Dendritic cell treated with granulocyte-macrophage colony-stimulating factor and Interleukin-4, amounts not matched to agents 40 ng/mL and 50 ng/mL, for 4 days (primary cell): Measurements from ENCODE around the gene DCTD.

Experiments used
- H3K27ac Mint-ChIP-seq: one replicate; pipeline ENCODE4 v1.8.0; 2022; ENCODE audit warnings: mild to moderate bottlenecking, mixed read lengths
- H3K27me3 Mint-ChIP-seq: one replicate; pipeline ENCODE4 v1.8.0; 2022; ENCODE audit warnings: mild to moderate bottlenecking, mixed read lengths
- H3K36me3 Mint-ChIP-seq: one replicate; pipeline ENCODE4 v1.8.0; 2022; ENCODE audit warnings: low read depth, mixed read lengths
- H3K4me1 Mint-ChIP-seq: one replicate; pipeline ENCODE4 v1.8.0; 2022; ENCODE audit warnings: low read depth, mixed read lengths
- H3K4me3 Mint-ChIP-seq: one replicate; pipeline ENCODE4 v1.8.0; 2022; ENCODE audit warnings: mild to moderate bottlenecking, moderate library complexity, mixed read lengths
- H3K9me3 Mint-ChIP-seq: one replicate; pipeline ENCODE4 v1.8.0; 2022; ENCODE audit warnings: mixed read lengths
- intact Hi-C: fragments of 100-400 bp; cut with micrococcal nuclease; formaldehyde crosslinking; loops from one replicate; pipeline ENCODE4 v1.15.0; 2022

Gene DCTD

DNA sequence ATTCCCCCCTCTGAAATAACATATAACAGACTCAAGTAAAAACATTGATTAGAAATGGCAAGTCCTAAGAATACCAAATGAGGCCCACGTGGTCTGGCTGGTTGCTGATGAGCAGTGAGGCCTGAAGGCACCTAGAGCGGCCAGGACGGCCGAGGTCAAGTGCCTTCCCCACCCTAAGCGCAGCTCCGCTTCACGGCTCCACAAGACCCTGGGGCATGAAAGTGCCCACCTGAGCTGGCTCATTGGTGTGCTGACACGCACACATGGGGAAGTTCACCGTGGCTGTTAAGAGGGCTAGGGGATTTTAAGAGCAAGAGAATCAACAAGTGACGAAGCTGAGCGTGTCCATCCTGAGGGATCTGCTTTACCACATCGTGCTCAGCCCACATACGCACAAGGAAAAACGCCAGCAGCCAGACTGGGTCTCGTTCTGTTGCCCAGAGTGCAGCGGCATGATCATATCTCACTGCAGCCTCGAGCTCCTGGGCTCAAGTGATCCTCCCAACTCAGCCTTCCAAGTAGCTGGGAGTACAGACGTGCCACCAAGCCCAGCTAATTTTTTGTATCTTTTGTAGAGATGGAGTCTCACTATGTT, 22.4 kb downstream of the DCTD start:
- no peaks in the 10 kb centered on the region for H3K27me3 Mint-ChIP-seq
- peaks cover 96% of the 10 kb centered on the region for H3K36me3 Mint-ChIP-seq

DNA sequence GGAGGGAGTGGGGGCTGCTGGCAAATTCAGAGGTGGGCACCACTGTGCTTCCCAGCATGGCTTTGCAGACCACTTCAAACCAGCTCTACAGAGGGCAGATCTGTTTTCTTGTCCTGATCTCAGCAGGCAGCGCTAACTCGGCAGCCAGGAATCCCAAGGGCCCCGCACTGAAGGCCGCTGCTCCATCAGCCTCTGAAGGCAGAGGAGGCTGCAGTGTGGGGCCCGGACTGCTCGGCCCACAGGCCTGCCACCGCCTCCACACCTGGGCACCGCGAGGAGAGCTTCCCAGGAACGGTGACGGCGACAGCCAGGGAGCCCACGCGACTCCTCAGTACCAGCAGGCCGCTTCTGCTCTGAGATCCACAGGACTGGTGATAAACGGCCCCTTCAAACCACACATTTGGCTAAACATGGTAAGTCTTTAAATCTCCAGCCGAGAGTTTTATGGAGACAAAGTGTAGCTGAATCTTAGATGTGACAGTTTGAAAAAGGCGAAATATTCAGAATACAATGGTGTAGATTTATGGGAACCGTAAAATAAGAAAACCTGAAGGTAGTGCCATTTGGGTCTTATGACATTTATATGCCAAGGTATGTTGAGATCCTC, 23.6 kb downstream of the DCTD start:
- no peaks in the 10 kb centered on the region for H3K9me3 Mint-ChIP-seq
- H3K27ac Mint-ChIP-seq: no peak overlapping the region
- H3K4me3 Mint-ChIP-seq: no peak overlapping the region
- no peaks in the 10 kb centered on the region for H3K4me1 Mint-ChIP-seq
- H3K36me3 Mint-ChIP-seq: peaks cover 96% of the 10 kb centered on the region
- intact Hi-C loops: no loop called here
- no peaks in the 10 kb centered on the region for H3K27me3 Mint-ChIP-seq

More for the DNA sequence above, 22.4 kb downstream of the DCTD start:
- no peaks in the 10 kb centered on the region for H3K4me1 Mint-ChIP-seq
- H3K4me3 Mint-ChIP-seq: no peak overlapping the region
- intact Hi-C loops: no loop called here
- no peaks in the 10 kb centered on the region for H3K9me3 Mint-ChIP-seq
- H3K27ac Mint-ChIP-seq: no peak overlapping the region

- Mint-ChIP-seq H3K27me3 (no peaks in the 10 kb centered on the region), H3K36me3 (peaks cover 96% of the 10 kb centered on the region), H3K4me3 (no peak overlapping the region), H3K27ac (no peak overlapping the region), H3K9me3 (no peaks in the 10 kb centered on the region), H3K4me1 (no peaks in the 10 kb centered on the region)
- intact Hi-C loops: no loop called here
Observed at GRCh38 chr4:182893047-182893446, 24.1 kb downstream of the DCTD start.

DNA sequence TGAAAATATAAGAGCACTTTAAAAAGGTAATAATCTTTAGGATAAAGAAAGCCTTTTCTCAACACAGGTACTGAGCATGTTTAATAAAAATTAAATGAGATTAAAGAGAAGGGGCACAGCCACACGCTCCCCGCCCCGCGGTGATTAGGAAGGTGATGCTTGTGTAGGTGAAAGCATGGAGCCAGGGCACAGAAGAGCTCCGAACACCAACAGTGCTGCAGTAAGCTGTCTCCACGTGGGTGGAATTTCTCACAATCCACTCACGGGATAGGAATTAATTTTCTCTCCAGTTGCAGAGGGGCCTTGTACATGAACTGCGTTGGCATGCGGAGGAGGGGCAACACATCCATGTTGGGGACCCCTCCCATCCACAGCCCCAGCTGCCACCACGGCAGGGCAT, 27.0 kb downstream of the DCTD start:
- H3K9me3 Mint-ChIP-seq: peaks cover 16% of the 10 kb centered on the region
- no peaks in the 10 kb centered on the region for H3K27me3 Mint-ChIP-seq
- H3K4me3 Mint-ChIP-seq: no peak overlapping the region
- H3K4me1 Mint-ChIP-seq: no peaks in the 10 kb centered on the region
- H3K36me3 Mint-ChIP-seq: peaks cover 100% of the 10 kb centered on the region
- intact Hi-C loops: no loop called here
- no peak overlapping the region for H3K27ac Mint-ChIP-seq

- Mint-ChIP-seq H3K36me3 (peaks cover 94% of the 10 kb centered on the region), H3K4me1 (no peaks in the 10 kb centered on the region), H3K27me3 (no peaks in the 10 kb centered on the region), H3K27ac (no peak overlapping the region), H3K4me3 (no peak overlapping the region), H3K9me3 (peaks cover 16% of the 10 kb centered on the region)
- intact Hi-C loops: no loop called here
Observed at GRCh38 chr4:182888891-182889290, 28.3 kb downstream of the DCTD start.

DNA sequence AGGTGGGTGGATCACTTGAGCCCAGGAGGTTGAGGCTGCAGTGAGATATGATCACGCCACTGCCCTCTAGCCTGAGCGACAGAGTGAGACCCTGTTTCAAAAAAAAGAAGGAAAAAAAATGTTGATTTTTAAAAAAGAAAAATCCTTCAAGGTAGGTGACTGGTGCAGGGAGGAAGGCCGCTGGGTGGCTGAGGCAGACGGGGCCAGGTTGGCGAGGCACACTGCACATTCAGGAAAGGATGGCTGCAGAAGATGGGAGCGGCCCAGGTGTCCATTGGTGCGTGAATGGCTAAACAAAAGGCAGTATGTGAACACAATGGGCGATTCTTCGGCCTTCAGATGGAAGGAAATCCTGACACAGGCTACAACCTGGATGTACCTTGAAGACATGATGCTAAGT, 30.4 kb downstream of the DCTD start:
- Mint-ChIP-seq H3K27ac (no peak overlapping the region), H3K9me3 (peaks cover 16% of the 10 kb centered on the region), H3K27me3 (no peaks in the 10 kb centered on the region), H3K4me3 (no peak overlapping the region), H3K4me1 (no peaks in the 10 kb centered on the region), H3K36me3 (peaks cover 87% of the 10 kb centered on the region)
- intact Hi-C loops: no loop called here

GRCh38 chr4:182886205-182886604, 31.0 kb downstream of the DCTD start:
- intact Hi-C loops: no loop called here
- Mint-ChIP-seq H3K27me3 (no peaks in the 10 kb centered on the region), H3K9me3 (peaks cover 16% of the 10 kb centered on the region), H3K4me3 (no peak overlapping the region), H3K36me3 (peaks cover 86% of the 10 kb centered on the region), H3K4me1 (no peaks in the 10 kb centered on the region), H3K27ac (no peak overlapping the region)

GRCh38 chr4:182885738-182886077, 31.5 kb downstream of the DCTD start:
- intact Hi-C loops: no loop called here
- H3K4me1 Mint-ChIP-seq: no peaks in the 10 kb centered on the region

GRCh38 chr4:182885022-182885737, 32.0 kb downstream of the DCTD start:
- peaks cover 81% of the 10 kb centered on the region for H3K36me3 Mint-ChIP-seq
- peaks cover 16% of the 10 kb centered on the region for H3K9me3 Mint-ChIP-seq
- H3K4me1 Mint-ChIP-seq: no peaks in the 10 kb centered on the region
- H3K27ac Mint-ChIP-seq: no peak overlapping the region
- no peak overlapping the region for H3K4me3 Mint-ChIP-seq
- H3K27me3 Mint-ChIP-seq: no peaks in the 10 kb centered on the region
- intact Hi-C loops: no loop called here

More at GRCh38 chr4:182885738-182886077, 31.5 kb downstream of the DCTD start:
- Mint-ChIP-seq H3K36me3 (peaks cover 86% of the 10 kb centered on the region), H3K9me3 (peaks cover 16% of the 10 kb centered on the region), H3K4me3 (no peak overlapping the region), H3K27ac (no peak overlapping the region), H3K27me3 (no peaks in the 10 kb centered on the region)

- Mint-ChIP-seq H3K4me1 (no peaks in the 10 kb centered on the region), H3K27me3 (no peaks in the 10 kb centered on the region), H3K4me3 (no peak overlapping the region), H3K27ac (no peak overlapping the region), H3K9me3 (peaks cover 16% of the 10 kb centered on the region), H3K36me3 (peaks cover 69% of the 10 kb centered on the region)
- intact Hi-C loops: no loop called here
Observed at GRCh38 chr4:182884040-182884439, 33.1 kb downstream of the DCTD start.

GRCh38 chr4:182883351-182883750, 33.8 kb downstream of the DCTD start:
- no peaks in the 10 kb centered on the region for H3K4me1 Mint-ChIP-seq
- no peak overlapping the region for H3K4me3 Mint-ChIP-seq
- H3K36me3 Mint-ChIP-seq: peaks cover 62% of the 10 kb centered on the region
- peaks cover 16% of the 10 kb centered on the region for H3K9me3 Mint-ChIP-seq
- H3K27me3 Mint-ChIP-seq: no peaks in the 10 kb centered on the region
- intact Hi-C loops: no loop called here
- no peak overlapping the region for H3K27ac Mint-ChIP-seq

GRCh38 chr4:182881914-182882313, 35.3 kb downstream of the DCTD start:
- H3K4me1 Mint-ChIP-seq: no peaks in the 10 kb centered on the region
- peaks cover 11% of the 10 kb centered on the region for H3K9me3 Mint-ChIP-seq
- intact Hi-C loops: no loop called here
- no peak overlapping the region for H3K27ac Mint-ChIP-seq
- H3K27me3 Mint-ChIP-seq: no peaks in the 10 kb centered on the region
- no peak overlapping the region for H3K4me3 Mint-ChIP-seq
- H3K36me3 Mint-ChIP-seq: peaks cover 58% of the 10 kb centered on the region

- H3K9me3 Mint-ChIP-seq: no peaks in the 10 kb centered on the region
- no peak overlapping the region for H3K4me3 Mint-ChIP-seq
- peaks cover 52% of the 10 kb centered on the region for H3K36me3 Mint-ChIP-seq
- H3K27ac Mint-ChIP-seq: no peak overlapping the region
- intact Hi-C loops: no loop called here
- no peaks in the 10 kb centered on the region for H3K27me3 Mint-ChIP-seq
- no peaks in the 10 kb centered on the region for H3K4me1 Mint-ChIP-seq
Observed at GRCh38 chr4:182880387-182881356, 36.5 kb downstream of the DCTD start.

DNA sequence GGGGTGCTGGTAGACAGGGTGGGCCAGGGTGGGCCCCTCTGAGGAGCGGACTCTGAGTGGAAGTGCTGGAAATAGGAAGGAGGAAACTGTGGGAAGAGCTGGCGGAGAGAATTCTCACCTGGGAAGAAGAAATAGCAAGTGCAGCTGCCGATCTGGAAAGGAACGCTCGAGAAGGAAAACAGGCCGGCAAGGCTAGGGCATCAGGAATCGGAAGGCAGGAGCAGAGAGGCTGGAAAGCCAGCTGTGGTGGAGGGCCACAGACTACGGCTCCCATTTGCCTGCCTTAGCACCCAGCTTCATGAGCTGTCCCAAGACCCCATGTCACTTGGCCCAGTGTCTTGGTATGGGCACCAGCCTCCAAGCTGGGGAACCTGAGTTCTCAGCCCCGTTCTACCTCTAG, 37.3 kb downstream of the DCTD start:
- H3K4me3 Mint-ChIP-seq: no peak overlapping the region
- peaks cover 49% of the 10 kb centered on the region for H3K36me3 Mint-ChIP-seq
- H3K27me3 Mint-ChIP-seq: peaks cover 5% of the 10 kb centered on the region
- intact Hi-C loops: no loop called here
- no peak overlapping the region for H3K27ac Mint-ChIP-seq
- no peaks in the 10 kb centered on the region for H3K9me3 Mint-ChIP-seq
- peaks cover 2% of the 10 kb centered on the region for H3K4me1 Mint-ChIP-seq
